ENCODE measurements around the gene BABAM2. TPM values are rescaled to one million over a fixed set of nuclear protein-coding genes. Genes with fewer than 3 reads are reported as not detected.

BABAM2 gene
- total and polyA plus RNA-seq, 10 of the 15 experiments (the other 5 are each of a cell fraction or from before 2014, with no cell fraction given): 30.7 to 59.9 (median 44.5) TPM

- CTCF ChIA-PET: no interaction called here
- in situ Hi-C loops (cut with MboI): no loop called here
These were observed 429.8 kb downstream of the BABAM2 start for GRCh38 chr2:28320371-28320770.

More at GRCh38 chr2:28320371-28320770, 429.8 kb downstream of the BABAM2 start:
- no peaks in the 10 kb centered on the region for H3K79me2 ChIP-seq (ENCODE audit: control insufficient read depth, insufficient read depth, low read length)
- no peak overlapping the region for H2AFZ ChIP-seq (ENCODE audit: control insufficient read depth, low read depth, low read length)
- BruUV-seq (replicated peaks): no TSS peak
- SMC1A ChIA-PET (ENCODE audit: uncharacterized antibody, unreplicated experiment): no interaction called here
- H3K9me3 ChIP-seq (replicated peaks; ENCODE audit: control insufficient read depth, insufficient read depth, low read length): no peaks in the 10 kb centered on the region
- H4K20me1 ChIP-seq (ENCODE audit: control insufficient read depth, insufficient read depth): no peaks in the 10 kb centered on the region; the same call in 1 of the 2 replicates
- no peak overlapping the region for H3K4me2 ChIP-seq (ENCODE audit: control insufficient read depth, insufficient read depth)
- H3K36me3 ChIP-seq (ENCODE audit: control insufficient read depth in 2 of 2, insufficient read depth in 2 of 2, low read length in 1 of 2): no peaks in the 10 kb centered on the region; a peak in 1 of 4 replicates
- FAIRE-seq (no peak), ATAC-seq (no peak), DNase-seq (ENCODE audit: low read depth, low spot score) (no peak)
- no peak overlapping the region for H3K9ac ChIP-seq (ENCODE audit: control insufficient read depth, insufficient read depth, low read length)
- intact Hi-C loops (cut with micrococcal nuclease; ENCODE audit: unreplicated experiment): no loop called here
- no peak overlapping the region for H3K27ac ChIP-seq (ENCODE audit: control insufficient read depth, insufficient read depth)
- RAD21 ChIA-PET (ENCODE audit: unreplicated experiment): no interaction called here
- no peaks in the 10 kb centered on the region for H3K27me3 ChIP-seq (replicated peaks in 1 of 2; ENCODE audit: control insufficient read depth in 2 of 2, insufficient read depth in 2 of 2, low read length in 1 of 2)
- H3K4me3 ChIP-seq: no peak overlapping the region
- 67% methylated on average over 7 of the region's 7 CpGs for WGBS (ENCODE audit: insufficient coverage, insufficient replicate concordance, low lambda C conversion rate, missing lambda C conversion rate)
- TF ChIP-seq BMI1 (IDR thresholded peaks at IDR 0.05; ENCODE audit: borderline replicate concordance): no peak
- no peak for TF ChIP-seq ZBTB33 (IDR thresholded peaks at IDR 0.05)
- no peak for TF ChIP-seq NFYB (IDR thresholded peaks at IDR 0.05; ENCODE audit: insufficient read depth, low read depth, low read length)
- TF ChIP-seq EZH2 (IDR thresholded peaks at IDR 0.05; ENCODE audit: borderline replicate concordance, control insufficient read depth, low read depth, low read length): no peak
- no peak for TF ChIP-seq CBX5 (IDR thresholded peaks at IDR 0.05; ENCODE audit: low read depth)
- TF ChIP-seq RFX5 (IDR thresholded peaks at IDR 0.05; ENCODE audit: low read depth, low read length): no peak
- POLR2A ChIA-PET: no interaction called here
- H3K4me1 ChIP-seq (ENCODE audit: control insufficient read depth, insufficient read depth, low read length): no peaks in the 10 kb centered on the region
